GM10847 (cell line): Measurements from ENCODE around the gene S100A7A.

Experiments
- POLR2A ChIP-seq: IDR thresholded peaks from 2 replicates; pipeline ENCODE4 v1.6.1; 2011; ENCODE audit not compliant: insufficient read length; ENCODE audit errors: extremely low read depth

Gene S100A7A

DNA sequence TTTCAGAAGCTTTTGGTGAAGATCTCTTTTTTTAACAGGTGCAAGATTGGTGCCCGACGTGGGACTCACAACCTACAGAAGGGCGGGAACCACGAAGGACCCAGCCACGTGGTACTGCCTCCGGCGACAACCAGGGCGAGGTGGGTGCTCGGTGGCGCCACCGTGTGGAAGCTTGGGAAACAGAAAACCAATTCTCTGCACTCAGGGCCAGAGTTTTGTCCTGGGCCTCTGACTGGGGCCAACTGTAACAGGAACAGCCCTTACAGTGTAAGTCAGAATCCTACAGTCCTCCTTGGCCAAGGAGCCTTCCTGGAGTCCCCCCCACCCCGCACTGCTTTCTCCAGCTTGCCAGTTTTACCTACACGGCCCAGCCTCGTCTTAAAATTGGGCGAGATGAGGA is 11.6 kb upstream of the S100A7A start:
- TF ChIP-seq POLR2A: no peak

DNA sequence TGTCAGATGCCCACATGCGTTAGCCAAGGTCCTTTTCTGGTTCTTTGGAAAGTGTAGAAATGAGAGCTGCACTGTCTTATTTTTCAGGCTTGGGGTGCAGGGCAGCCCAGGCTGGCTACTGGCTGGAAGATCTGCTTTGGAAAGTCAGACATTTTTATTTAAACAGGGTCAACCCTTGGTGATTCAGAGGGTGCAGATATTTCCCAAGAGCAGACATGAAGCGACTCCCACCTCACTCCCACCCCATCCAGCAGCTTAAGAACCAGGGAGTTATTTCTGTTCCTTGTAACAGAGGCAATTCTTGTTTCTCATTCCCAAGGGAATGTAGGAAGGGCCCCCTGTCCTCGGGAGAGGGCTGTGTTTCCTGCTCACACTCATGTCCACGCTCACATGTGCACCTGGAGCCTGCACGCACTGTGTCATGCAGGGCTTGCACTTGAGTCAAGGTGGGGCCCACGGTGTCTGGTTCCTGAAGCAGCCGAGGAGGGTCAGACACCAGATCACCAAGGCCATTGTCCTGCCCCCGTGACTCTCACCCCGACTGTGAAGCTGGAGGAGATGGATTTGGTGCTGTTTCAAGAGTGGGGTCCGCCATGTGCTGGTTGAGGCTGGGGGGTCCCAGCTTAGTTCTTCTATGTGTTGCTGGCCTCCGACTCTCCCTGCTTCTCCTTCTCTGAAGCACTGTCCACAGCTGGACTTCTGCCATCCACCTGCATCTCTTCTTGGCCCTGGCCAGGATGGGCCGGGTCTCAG is 992 bp downstream of the S100A7A start:
- TF ChIP-seq POLR2A: no peak

DNA sequence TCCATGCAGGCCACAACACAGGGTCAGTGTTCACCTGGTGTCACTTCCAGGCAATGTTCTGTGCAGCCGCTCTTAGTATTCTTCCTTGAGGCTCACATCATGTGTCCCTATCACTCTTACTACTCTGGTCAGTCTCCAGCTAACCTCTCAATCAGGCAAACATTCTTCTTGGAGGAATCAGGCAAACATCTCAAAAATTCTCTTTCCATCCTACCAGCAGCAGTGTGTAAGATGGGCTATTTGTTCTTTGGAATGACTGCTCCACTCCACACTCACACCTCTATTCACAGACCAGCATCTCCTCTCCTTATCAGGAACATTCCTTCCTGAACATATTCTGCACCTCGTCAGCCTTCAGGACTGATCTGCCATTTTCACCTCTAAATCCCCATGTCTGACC is 4.0 kb downstream of the S100A7A start:
- no peak for TF ChIP-seq POLR2A

DNA sequence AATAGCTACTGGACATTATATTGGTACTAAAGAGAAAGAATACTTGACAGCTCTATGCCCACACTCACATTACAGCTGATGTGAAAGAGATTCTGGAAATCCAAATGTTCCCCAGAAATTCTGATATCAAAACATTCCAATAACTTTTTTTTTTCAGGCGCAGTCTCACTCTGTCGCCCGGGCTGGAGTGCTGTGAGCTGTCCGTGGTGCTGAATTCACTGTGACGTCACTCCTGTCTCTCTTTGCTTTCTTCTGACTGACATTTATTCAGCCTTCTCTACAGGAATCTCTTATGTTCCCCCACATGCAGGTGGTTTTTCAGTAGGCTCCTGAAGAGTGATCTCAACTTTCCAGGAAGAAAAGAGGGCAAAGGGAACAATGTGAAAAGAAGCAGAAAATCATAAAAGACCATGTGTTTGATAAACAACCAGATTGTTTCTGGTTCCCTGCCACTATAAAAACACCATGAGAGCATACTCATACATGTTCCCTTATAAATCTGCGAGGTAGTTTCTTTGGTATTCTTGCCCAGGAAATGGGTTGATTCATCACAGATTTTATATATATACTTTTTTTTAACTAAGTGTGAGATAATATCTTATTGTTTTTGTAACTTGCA is 6.2 kb downstream of the S100A7A start:
- no peak for TF ChIP-seq POLR2A

DNA sequence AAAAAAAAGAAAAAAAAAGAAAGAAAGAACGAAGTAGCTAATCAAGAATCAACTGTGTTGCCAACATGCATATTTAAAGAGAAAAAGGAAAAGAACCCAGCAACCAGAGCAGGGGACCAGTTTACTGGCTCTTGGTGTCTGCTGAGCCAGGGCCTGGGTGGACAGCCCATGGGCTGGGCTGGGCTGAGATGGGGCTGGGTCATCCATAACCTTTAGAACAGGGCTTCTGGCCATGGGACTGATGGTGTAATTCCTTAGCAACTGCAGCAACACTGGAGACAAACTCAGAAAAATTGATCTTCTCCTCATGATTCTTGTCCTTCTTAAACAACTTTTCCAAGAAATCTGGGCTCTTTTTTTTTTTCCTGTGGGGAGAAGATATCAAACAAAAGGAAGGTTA is 10.5 kb downstream of the S100A7A start:
- no peak for TF ChIP-seq POLR2A

DNA sequence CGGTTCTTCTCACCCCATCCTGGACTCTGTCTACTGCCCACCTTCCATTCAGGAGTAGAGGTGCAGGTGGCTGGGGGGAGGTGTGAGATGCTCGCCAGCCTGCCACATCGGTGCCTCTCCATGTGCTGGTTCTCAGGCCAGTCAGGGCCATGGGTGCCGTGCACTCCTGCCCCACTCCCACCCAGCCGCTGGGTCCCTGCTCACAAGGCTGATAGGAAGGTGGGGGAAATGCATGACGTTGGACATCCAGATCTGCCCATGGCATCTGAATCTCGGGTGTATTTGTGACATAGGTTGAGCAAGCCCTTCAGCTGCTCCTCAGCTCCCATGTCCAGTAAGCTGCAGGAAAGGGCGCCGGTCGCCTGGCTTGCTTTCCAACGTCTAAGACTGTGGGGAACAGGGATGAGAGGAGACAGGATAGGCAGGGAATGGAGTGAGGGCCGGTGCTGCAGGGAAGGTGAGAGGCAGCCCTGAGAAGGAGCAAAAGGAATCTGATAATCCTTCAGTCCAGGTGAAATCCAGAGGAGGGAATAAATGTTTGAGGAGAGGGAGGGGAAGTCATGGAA is 11.8 kb downstream of the S100A7A start:
- no peak for TF ChIP-seq POLR2A

DNA sequence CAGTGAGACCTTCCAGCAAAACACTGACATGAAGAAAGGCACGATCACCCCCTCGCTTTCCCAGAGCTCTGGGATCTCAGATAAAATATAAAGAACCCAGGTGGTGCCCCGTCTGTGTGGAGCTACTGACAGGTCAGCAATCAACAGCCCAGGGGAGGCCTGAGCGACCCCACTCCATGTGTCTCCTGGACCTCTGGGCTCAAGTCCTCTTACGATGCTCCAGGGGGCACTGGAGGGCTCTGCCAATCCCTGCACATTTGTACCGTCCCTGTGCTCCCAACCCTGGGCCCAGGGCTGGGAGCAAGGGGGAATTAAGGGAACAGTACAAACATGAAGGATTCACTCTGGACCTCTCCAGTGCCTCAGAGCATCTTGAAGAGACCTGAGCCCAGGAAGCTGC is 12.5 kb downstream of the S100A7A start:
- TF ChIP-seq POLR2A: no peak

DNA sequence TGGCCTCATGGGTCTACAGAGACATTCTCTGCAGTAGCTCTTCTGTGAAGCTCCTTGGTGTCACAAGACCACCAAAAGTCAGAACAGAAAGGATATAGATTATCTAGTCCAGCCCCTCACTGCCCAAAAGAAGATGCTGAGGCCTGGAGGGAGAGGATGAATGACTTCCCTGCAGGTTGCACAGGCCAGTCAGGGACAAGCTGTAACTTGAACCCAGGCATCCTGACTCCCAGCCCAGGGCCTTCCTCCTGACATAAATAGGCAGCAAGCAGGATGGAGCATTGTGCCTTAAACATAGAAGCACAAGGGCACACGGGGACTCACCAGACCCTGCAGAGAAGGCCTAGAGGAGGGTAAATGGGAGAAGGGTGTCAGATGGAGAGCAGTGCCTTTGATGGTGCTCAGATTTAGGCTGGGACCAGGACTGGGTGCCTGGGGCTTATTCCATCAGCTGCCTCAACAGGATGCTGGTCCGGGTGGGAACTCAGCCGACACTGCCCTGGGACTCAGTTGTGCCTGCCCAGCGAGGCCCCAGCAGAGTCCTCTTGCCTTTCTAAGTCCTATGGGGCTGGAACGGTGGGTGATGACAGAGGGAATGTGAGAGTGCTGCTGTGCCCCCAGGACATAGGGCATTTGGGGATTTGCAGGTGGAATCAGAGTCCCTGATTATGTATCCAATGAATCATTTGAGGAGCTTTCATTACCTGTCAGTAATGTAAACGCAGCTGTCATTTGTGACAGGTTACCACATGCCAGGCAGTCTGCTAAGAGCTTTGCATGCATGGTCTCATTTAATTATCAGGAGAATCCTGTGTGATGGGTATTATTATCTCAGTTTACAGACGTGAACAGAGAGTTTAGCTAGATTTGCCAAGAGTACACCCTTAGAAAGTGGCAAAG is 13.2 kb downstream of the S100A7A start:
- TF ChIP-seq POLR2A: no peak

DNA sequence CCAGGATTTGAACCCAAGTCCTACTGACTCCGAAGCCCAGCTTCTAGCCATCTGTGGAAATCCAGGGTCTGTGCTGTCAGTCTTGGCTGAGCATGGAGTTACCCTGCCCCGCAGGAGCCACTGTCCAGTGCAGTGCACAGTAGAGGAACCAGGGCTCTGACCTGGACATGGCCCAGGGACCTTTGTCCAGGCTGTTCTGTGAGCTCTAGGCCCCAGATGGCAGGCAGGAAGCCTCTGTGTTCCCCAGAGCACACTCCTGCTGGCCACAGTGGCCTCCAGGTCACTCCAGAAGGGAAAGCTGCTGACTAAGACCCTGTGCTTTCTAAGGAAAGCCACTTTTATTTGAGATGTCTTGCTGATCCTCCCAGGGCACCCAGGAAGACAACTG is 13.8 kb downstream of the S100A7A start:
- TF ChIP-seq POLR2A: no peak

DNA sequence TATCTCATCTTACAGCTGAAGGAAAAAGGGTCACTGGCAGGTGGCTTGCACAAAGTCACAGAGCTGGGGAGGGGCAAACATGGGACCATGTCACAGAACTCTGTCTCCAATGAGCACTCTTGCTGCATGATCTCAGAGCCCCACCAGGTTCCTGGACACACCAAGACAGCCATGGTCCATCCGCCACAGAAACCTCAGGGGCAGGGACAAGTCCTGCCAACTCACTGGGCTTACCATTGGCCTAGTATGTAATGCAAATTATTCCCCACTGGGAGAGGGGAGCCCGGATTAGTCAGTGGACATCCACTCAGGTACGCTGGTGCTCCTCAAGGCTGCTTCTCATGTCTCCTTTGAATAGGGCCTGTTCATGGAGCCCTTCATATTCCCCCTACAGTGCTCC is 14.2 kb downstream of the S100A7A start:
- TF ChIP-seq POLR2A: no peak

DNA sequence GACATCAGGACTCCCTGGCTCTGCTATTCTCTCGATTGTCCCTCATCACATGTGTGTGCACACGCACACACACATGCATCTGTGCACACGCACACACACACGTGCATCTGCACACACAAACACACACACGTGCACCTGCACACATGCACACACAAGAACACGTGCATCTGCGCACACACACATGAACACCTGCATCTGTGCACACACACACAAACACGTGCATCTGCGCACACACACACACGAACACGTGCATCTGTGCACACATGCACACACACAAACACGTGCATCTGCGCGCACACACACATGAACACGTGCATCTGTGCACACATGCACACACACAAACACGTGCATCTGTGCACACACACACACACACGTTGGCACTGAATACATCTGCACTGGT is 14.7 kb downstream of the S100A7A start:
- no peak for TF ChIP-seq POLR2A

DNA sequence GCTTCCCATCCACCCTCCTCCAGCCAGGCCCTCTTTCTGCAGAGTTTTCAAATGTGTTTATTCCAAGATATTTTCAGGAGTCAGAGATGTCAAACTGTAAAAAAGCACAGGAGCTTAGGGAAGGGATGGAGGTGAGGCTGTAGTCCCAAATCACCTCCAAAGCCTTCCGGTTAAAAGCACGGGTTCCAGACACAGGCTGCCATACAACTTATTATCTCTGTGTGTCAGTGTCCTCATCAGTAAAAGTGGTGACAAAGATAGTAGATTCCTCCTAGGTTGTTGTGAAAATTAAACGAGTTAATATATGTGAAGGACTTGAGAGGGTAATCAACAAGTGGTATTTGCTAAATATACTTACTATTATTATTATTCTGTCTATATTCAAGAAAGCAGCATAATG is 15.1 kb downstream of the S100A7A start:
- TF ChIP-seq POLR2A: no peak

DNA sequence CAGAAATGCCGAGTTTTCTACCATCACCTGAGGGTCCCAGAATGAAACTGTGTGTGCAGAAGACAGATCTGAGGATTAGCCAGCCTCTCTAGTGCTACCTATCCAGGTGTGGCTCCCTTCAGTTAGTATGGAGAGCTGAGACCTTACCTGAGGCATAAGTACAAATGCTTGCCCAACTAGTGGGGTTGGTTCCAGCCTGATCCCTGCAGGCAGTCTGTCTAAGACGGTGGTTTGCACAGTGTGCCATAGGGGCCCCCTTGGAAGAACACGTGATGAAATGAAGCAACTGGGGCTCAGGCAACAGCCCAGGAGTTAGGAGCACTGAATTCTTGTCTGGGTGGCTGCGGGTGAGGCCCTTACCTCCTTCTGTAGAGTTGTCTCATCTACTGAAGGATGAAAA is 15.6 kb downstream of the S100A7A start:
- no peak for TF ChIP-seq POLR2A

DNA sequence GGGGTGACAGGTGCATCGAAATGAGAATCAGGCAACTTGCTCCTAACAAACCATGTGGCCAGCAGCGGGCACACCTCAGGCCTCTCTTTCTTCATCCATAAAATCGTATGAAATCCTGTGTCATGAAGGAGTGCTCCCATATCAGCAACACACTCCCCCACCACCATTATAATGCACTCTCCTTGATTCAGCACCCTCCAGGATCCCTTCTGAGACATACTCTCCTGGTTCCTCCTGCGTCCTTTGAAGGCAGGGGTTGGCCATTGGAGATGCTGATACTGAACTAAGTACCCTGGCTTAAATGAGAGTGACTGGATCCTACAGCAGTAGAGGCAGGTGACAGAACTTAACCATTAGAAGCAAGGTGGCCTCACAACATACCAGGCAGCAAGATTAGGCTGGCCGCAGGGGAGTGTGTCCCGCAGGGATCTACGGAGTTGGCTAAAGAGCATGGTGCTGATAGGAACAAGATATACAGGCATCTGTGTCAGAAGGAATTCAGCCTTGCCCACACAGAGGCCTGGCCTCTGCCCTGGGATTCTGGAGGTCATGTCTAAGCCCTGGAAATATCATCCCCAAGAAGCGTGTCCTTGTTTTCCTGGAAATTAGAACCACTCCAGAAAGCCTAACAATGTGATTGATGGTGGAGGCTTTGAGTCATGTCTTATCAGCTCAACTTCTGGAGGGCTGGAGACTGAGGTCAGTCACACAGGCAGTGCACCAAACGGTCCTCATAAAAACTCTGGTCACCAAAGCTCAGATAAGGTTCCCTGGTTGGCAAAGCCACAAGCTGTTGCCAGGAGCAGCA is 16.8 kb downstream of the S100A7A start:
- TF ChIP-seq POLR2A: no peak
